ENCODE measurements around the gene NKX1-1.

DNA sequence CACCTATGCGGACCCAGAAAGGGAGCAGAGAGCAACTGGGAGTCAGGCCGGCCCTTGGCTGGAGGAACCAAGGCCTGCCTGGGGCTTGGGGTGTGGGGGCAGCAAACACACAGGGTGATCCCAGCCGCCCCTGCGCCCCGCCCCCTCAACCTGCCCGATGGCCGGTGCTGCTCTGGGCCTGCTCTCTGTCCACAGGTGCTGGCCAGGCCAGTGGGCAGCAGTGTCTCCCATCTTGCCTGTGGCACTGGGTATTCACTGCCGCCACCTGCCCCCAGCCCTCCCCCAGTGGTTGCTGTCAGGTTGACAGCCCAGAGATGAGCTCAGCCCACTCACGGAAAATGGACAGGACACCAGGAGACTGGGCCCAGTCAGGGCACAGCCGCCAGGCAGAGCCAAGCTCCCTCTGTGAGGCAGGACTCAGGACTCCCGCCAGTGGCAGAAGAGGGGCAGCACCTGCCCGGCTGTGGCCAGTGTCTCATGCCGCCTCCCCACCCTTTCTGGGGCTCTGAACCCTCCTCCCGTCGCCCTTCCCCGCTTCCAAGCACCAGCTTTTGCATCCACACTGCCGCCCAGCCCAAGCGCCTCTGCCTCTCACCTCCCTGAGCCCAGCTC is 4.7 kb downstream of the NKX1-1 start:
- TF ChIP-seq CTCF (IDR thresholded peaks at IDR 0.05) (no peak), POLR2A (IDR thresholded peaks at IDR 0.05) (no peak)
